Measurements from ENCODE around the gene MFN2.
"Not testable (repeated sequence)": the region's sequence is repeated elsewhere in the genome, so short reads cannot be mapped to it uniquely, and the experiment has no call there.

Gene MFN2

GRCh38 chr1:12001249-12001917 is 21.1 kb downstream of the MFN2 start:
- DNase-seq = no peak

DNA sequence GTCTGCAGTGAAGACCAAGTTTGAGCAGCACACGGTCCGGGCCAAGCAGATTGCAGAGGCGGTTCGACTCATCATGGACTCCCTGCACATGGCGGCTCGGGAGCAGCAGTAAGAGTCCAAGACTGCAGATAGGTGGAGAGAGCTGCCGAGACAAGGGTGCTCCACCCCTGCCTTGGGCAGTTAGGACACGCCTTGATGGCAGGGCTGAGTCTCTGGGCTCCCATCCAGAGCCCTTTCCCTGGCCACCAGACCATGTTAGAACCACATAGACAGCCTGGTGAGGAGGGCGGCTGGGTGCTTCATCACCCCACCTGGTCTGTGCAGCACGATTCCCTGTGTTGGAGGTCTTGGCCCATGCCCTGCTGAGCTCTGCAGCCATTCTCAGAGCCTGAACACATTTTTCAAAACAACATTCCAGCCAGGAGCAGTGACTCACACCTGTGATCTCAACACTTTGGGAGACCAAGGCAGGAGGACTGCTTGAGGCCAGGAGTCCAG is 21.8 kb downstream of the MFN2 start:
- DNase-seq = no peak

- DNase-seq = no peak
Observed at GRCh38 chr1:12003762-12004161, 23.5 kb downstream of the MFN2 start.

- peak; percentile 77 for DNase-seq
Observed at GRCh38 chr1:12005488-12006166, 25.4 kb downstream of the MFN2 start.

- no peak for DNase-seq
Observed at GRCh38 chr1:12006167-12006921, 26.1 kb downstream of the MFN2 start.

- no peak for DNase-seq
Observed at GRCh38 chr1:12007204-12007603, 27.0 kb downstream of the MFN2 start.

DNA sequence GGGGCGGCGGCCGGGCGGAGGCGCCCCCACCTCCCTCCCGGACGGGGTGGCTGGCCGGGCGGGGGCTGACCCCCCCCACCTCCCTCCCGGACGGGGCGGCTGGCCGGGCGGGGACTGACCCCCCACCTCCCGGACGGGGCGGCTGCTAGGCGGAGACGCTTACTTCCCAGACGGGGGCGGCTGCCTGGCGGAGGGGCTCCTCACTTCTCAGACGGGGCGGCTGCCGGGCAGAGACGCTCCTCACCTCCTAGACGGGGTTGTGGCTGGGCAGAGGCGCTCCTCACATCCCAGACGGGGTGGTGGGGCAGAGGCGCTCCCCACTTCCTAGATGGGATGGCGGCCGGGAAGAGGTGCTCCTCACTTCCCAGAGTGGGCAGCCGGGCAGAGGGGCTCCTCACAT is 28.1 kb downstream of the MFN2 start:
- DNase-seq = not testable (repeated sequence)

DNA sequence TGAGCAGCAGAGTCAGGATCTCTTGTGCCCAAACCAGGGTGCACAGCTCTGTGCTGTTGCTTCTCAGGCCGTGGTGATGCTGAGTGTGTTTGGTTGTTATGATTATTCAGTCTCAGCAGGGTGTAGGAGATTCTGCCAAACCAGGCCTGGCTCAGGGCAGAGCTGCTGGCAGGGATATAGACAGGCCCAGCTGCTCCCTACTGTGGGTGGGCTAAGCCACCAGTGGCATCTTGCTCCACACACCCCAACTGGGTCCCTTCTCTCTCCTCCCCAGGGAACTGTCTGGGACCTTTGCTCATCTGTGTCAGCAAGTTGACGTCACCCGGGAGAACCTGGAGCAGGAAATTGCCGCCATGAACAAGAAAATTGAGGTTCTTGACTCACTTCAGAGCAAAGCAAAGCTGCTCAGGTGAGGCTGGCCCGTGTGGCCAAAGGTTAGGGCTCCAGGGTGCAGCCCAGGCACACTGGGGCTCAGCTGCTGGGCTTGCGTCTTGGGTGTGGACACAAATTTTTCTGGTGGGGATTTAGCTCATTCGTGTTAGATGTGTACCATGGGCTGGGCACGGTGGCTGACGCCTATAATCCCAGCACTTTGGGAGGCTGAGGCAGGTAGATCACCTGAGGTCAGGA is 29.2 kb downstream of the MFN2 start:
- DNase-seq = no peak

- DNase-seq = no peak
Observed at GRCh38 chr1:12010746-12011570, 30.7 kb downstream of the MFN2 start.

- no peak for DNase-seq
Observed at GRCh38 chr1:12011998-12012397, 31.8 kb downstream of the MFN2 start.

- no peak for DNase-seq
Observed at GRCh38 chr1:12012560-12013316, 32.5 kb downstream of the MFN2 start.

DNA sequence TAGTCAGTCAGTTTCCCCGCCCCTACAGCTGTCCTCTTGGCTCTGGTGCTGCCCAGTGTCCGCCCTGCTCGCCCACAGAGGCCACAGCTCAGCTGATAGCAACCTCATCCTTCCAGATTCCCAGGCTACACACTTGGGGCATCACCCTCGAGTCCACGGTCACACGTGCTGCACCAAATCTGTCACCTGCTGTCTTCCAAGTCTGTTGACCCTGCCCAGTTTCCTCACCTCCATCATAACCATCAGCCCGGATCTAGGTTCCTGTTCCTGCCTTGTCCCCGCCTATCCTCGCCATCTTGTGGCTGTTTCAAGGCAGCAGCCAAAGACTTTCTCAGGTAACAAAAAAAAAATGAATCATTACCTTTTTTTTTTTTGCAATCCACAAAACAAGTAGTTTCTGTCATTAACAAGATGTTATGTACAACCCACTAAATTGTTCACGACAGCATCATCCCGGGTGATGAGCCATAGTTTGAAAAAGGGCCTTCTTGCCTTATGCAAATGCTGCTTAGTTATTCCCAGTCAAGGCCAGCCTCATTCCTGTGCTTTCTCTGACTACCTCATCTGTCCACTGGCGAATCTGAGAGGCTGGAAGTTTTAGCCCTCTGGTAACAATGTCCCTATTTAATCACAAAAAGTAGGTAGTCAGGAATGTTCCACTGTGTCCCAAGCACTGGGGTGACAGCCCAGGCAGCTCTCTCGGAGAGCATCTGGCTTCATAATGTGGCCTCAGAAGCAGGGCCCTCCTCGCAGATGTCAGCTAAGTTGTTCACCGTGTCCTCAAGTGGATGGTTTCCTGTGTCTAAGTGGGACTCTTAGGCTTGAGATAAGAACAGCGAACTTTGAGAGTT is 34.1 kb downstream of the MFN2 start:
- DNase-seq = no peak

DNA sequence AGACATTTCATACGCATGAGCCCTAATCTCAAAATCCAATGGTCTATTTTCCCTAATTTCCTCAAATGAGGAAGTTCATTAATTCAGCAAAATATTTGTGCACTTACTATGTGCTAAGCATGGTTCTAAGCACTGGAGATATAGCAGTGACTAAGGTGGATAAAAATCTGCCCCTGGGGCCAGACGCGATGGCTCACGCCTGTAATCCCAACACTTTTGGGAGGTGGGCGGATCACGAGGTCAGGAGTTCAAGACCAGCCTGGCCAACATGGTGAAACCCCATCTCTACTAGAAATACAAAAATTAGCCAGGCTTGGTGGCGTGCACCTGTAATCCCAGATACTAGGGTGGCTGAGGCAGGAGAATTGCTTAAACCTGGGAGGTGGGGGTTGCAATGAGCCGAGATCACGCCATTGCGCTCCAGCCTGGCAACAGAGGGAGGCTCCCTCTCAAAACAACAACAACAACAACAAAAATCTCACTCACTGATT is 34.8 kb downstream of the MFN2 start:
- no peak for DNase-seq

GRCh38 chr1:12015499-12015898 is 35.3 kb downstream of the MFN2 start:
- no peak for DNase-seq

- DNase-seq = peak; percentile 35
Observed at GRCh38 chr1:12016182-12016581, 35.9 kb downstream of the MFN2 start.

- DNase-seq = no peak
Observed at GRCh38 chr1:12019858-12020509, 39.7 kb downstream of the MFN2 start.

DNA sequence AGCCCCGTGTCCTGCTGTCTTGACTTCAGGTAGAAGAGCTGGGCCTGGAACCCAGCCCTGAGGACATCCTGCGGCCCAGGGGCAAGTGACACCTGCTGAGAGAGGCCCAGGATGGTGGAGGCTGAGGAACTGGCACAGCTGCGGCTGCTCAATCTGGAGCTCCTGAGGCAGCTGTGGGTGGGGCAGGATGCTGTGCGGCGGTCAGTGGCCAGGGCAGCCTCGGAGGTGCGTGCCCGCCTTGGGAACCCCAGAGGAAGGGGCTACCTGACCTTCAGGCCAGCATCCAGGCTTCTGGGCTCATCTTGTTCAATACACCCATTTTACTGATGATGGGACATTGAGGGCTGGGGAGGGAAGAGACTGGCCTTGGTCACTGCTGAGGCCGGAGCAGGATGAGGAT is 41.4 kb downstream of the MFN2 start:
- no peak for DNase-seq

DNA sequence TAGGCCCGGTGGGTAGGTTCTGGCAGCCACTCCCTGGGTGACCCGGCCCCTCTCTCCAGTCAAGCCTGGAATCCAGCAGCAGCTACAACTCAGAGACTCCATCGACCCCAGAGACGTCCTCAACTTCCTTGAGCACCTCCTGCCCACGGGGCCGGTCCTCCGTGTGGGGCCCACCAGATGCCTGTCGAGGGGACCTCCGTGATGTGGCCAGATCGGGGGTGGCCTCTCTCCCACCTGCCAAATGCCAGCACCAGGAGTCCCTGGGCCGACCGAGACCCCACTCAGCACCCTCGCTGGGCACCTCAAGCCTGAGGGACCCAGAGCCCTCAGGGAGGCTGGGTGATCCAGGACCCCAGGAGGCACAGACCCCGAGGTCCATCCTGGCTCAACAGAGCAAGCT is 41.8 kb downstream of the MFN2 start:
- no peak for DNase-seq

- no peak for DNase-seq
Observed at GRCh38 chr1:12026586-12026985, 46.3 kb downstream of the MFN2 start.

- no peak for DNase-seq
Observed at GRCh38 chr1:12028248-12028647, 48.0 kb downstream of the MFN2 start.

Data from DMS 273 treated with DMSO at 0.1 percent for 48 hours (cell line).